Gastroesophageal sphincter (tissue), 3 donors: ENCODE data around the gene PGBD2.
"Not testable (repeated sequence)": the region's sequence is repeated elsewhere in the genome, so short reads cannot be mapped to it uniquely, and the experiment has no call there.

Experiments
- POLR2A ChIP-seq, 2 donors: fragments of 450-650 bp; IDR thresholded peaks; one replicate each; pipeline ENCODE4 v1.6.1; 2017; ENCODE audit warnings: antibody characterized with exemption in 2 of 2, mild to moderate bottlenecking in 2 of 2, moderate library complexity in 1 of 2
- POLR2AphosphoS5 ChIP-seq: sonication (generic); formaldehyde crosslinking; IDR thresholded peaks from one replicate; pipeline ENCODE4 v1.6.1; 2017; ENCODE audit warnings: antibody characterized with exemption
- TF ChIP-seq, protein P1 (sequence below), 4 experiments: fragments of 200-600 bp in 2 of 4; fragments of 450-650 bp in 2 of 4; sonication (generic) in 1 of 4; IDR thresholded peaks; one replicate each; pipeline ENCODE4 v1.5.1; 2017 to 2019; ENCODE audit warnings: antibody characterized with exemption in 4 of 4, mild to moderate bottlenecking in 2 of 4, moderate library complexity in 2 of 4

DNA sequence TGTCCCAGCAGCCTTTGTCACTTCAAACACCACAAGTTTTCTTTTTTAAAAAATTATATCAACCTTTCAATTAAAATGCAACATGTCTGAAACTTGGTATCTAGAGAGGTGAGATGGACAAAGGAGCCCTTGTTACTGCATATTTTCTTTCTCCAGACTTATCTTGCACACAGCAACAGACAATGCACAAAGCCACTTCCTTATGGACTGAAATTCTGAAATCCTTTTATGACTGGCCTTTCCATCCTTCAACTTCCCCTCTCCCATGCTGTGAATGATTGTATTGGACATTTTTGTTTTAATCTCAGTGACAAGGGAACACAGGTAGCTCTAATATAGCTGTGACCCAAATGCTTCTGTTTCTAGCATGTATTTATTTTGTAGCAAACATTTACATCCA is 22.1 kb downstream of the PGBD2 start:
- not testable (repeated sequence) for TF ChIP-seq POLR2AphosphoS5; POLR2A (IDR thresholded peaks at IDR 0.05)
- TF ChIP-seq, protein P1, sequence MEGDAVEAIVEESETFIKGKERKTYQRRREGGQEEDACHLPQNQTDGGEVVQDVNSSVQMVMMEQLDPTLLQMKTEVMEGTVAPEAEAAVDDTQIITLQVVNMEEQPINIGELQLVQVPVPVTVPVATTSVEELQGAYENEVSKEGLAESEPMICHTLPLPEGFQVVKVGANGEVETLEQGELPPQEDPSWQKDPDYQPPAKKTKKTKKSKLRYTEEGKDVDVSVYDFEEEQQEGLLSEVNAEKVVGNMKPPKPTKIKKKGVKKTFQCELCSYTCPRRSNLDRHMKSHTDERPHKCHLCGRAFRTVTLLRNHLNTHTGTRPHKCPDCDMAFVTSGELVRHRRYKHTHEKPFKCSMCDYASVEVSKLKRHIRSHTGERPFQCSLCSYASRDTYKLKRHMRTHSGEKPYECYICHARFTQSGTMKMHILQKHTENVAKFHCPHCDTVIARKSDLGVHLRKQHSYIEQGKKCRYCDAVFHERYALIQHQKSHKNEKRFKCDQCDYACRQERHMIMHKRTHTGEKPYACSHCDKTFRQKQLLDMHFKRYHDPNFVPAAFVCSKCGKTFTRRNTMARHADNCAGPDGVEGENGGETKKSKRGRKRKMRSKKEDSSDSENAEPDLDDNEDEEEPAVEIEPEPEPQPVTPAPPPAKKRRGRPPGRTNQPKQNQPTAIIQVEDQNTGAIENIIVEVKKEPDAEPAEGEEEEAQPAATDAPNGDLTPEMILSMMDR (IDR thresholded peaks at IDR 0.05) = not testable (repeated sequence)
